GM23338 (cell line): ENCODE results near the gene RAB40C. TPM values are rescaled to one million over a fixed set of nuclear protein-coding genes. Genes with fewer than 3 reads are reported as not detected.

Experiments
- ATAC-seq: fragments of 200-7000 bp; cut with Tn5 transposase; 3 replicates; pipeline ENCODE4 v1.9.1; 2020
- DNase-seq: peaks from one replicate; pipeline ENCODE4 v3.0.0-alpha.2; 2015; ENCODE audit warnings: low spot score
- H2AFZ ChIP-seq: fragments of 200-600 bp; sonication (generic); 2 replicates; pipeline ENCODE4 v1.8.0; 2016; ENCODE audit warnings: antibody characterized with exemption, mild to moderate bottlenecking, moderate library complexity
- H3F3A ChIP-seq: fragments of 200-600 bp; sonication (generic); replicated peaks from 2 replicates; pipeline ENCODE4 v1.8.0; 2017; ENCODE audit warnings: antibody characterized with exemption, mixed run types, low read depth
- H3K27ac ChIP-seq: fragments of 200-600 bp; sonication (generic); 2 replicates; pipeline ENCODE4 v1.6.1; 2016; ENCODE audit warnings: low read depth
- H3K27me3 ChIP-seq: fragments of 200-600 bp; sonication (generic); 2 replicates; pipeline ENCODE4 v1.8.0; 2016; ENCODE audit warnings: mild to moderate bottlenecking, mixed run types, moderate library complexity; ENCODE audit not compliant: insufficient read depth
- H3K36me3 ChIP-seq: fragments of 200-600 bp; sonication (generic); 2 replicates; pipeline ENCODE4 v1.8.0; 2016; ENCODE audit warnings: mild to moderate bottlenecking; ENCODE audit not compliant: insufficient read depth
- H3K4me1 ChIP-seq: fragments of 200-600 bp; sonication (generic); 2 replicates; pipeline ENCODE4 v1.8.0; 2016; ENCODE audit warnings: mild to moderate bottlenecking, moderate library complexity; ENCODE audit not compliant: insufficient read depth
- H3K4me2 ChIP-seq: fragments of 200-600 bp; sonication (generic); 2 replicates; pipeline ENCODE4 v1.7.1; 2017; ENCODE audit warnings: mixed run types
- H3K4me3 ChIP-seq: fragments of 200-600 bp; sonication (generic); 2 replicates; pipeline ENCODE4 v1.6.1; 2016; ENCODE audit warnings: mixed run types
- H3K79me2 ChIP-seq: fragments of 200-600 bp; sonication (generic); replicated peaks from 2 replicates; pipeline ENCODE4 v1.8.0; 2017; ENCODE audit warnings: mild to moderate bottlenecking; ENCODE audit not compliant: insufficient read depth
- H3K9me2 ChIP-seq: fragments of 200-600 bp; sonication (generic); 2 replicates; pipeline ENCODE4 v1.8.0; 2017; ENCODE audit not compliant: insufficient read depth
- H4K20me1 ChIP-seq: fragments of 200-600 bp; sonication (generic); replicated peaks from 2 replicates; pipeline ENCODE4 v1.8.0; 2017; ENCODE audit warnings: mild to moderate bottlenecking; ENCODE audit not compliant: insufficient read depth
- H3K27ac Mint-ChIP-seq: 2 replicates; pipeline ENCODE4 v1.8.0; 2020; ENCODE audit warnings: inconsistent platforms, mild to moderate bottlenecking, moderate library complexity, mixed read lengths
- H3K27me3 Mint-ChIP-seq: 3 replicates; pipeline ENCODE4 v1.8.0; 2022; ENCODE audit warnings: low read depth, mild to moderate bottlenecking, moderate library complexity, mixed read lengths, inconsistent platforms; ENCODE audit not compliant: insufficient read depth, poor library complexity
- H3K36me3 Mint-ChIP-seq: 3 replicates; pipeline ENCODE4 v1.8.0; 2021; ENCODE audit warnings: low read depth, mild to moderate bottlenecking, inconsistent platforms, moderate library complexity, mixed read lengths
- H3K4me1 Mint-ChIP-seq: 3 replicates; pipeline ENCODE4 v1.8.0; 2020; ENCODE audit warnings: mild to moderate bottlenecking, inconsistent platforms, mixed read lengths
- H3K4me3 Mint-ChIP-seq: 3 replicates; pipeline ENCODE4 v1.8.0; 2021; ENCODE audit warnings: moderate library complexity, mild to moderate bottlenecking, inconsistent platforms, mixed read lengths
- H3K9me3 Mint-ChIP-seq: 3 replicates; pipeline ENCODE4 v1.8.0; 2020; ENCODE audit warnings: moderate library complexity, mild to moderate bottlenecking, inconsistent platforms, mixed read lengths
- CREB1 ChIP-seq: fragments of 250-450 bp; sonication (Bioruptor Pico); IDR thresholded peaks from 2 replicates; pipeline ENCODE4 v1.5.0; 2020; ENCODE audit warnings: low read depth, mild to moderate bottlenecking, moderate library complexity
- EZH2 ChIP-seq: fragments of 200-600 bp; sonication (generic); IDR thresholded peaks from one replicate; pipeline ENCODE4 v1.8.0; 2017; ENCODE audit warnings: antibody characterized with exemption, mild to moderate bottlenecking, low read depth; ENCODE audit not compliant: unreplicated experiment
- EZH2phosphoT487 ChIP-seq: fragments of 200-600 bp; sonication (generic); IDR thresholded peaks from one replicate; pipeline ENCODE4 v1.8.1; 2018; ENCODE audit warnings: antibody characterized with exemption; ENCODE audit not compliant: unreplicated experiment
- JUNB ChIP-seq: IDR thresholded peaks from one replicate; pipeline ENCODE4 v1.6.1; 2016; ENCODE audit warnings: antibody characterized with exemption; ENCODE audit not compliant: unreplicated experiment
- NANOG ChIP-seq: IDR thresholded peaks from 2 replicates; pipeline ENCODE4 v1.6.1; 2016; ENCODE audit warnings: antibody characterized with exemption, borderline replicate concordance
- POLR2AphosphoS5 ChIP-seq: IDR thresholded peaks from 2 replicates; pipeline ENCODE4 v1.6.1; 2016; ENCODE audit warnings: antibody characterized with exemption, low read depth
- STAT1 ChIP-seq: IDR thresholded peaks from one replicate; pipeline ENCODE4 v1.6.1; 2016; ENCODE audit warnings: antibody characterized with exemption; ENCODE audit not compliant: unreplicated experiment
- ZNF114 ChIP-seq: fragments of 250-450 bp; sonication (Bioruptor Pico); IDR thresholded peaks from 2 replicates; pipeline ENCODE4 v1.5.0; 2020; ENCODE audit warnings: mild to moderate bottlenecking, moderate library complexity
- ZNF331 ChIP-seq: fragments of 250-450 bp; sonication (Bioruptor Pico); IDR thresholded peaks from 2 replicates; pipeline ENCODE4 v1.5.0; 2020; ENCODE audit warnings: low read depth, mild to moderate bottlenecking, moderate library complexity
- polyA plus RNA-seq: library from polyadenylated mRNA; unstranded; fragments of >200 nt; fragmentation: Nextera tagmentation; extraction: Ambion mirVana; gene quantifications from 2 replicates; pipeline ENCODE4 v1.2.1, GENCODE V29; 2016
- total RNA-seq: library from RNA; depleted of rRNA; stranded (reverse); fragments of >200 nt; shearing (Covaris generic); gene quantifications from 2 replicates; pipeline ENCODE4 v1.2.3, GENCODE V29; 2014
- TF ChIP-seq, protein P1 (sequence below), 2 experiments: fragments of 200-600 bp in 1 of 2; sonication (generic) in 1 of 2; conservative IDR thresholded peaks; 2 replicates each; pipeline versions ENCODE4 v1.5.1 to v1.6.1; 2016 to 2017; ENCODE audit warnings: antibody characterized with exemption in 2 of 2, low read depth in 2 of 2, mild to moderate bottlenecking in 2 of 2, moderate library complexity in 1 of 2
- TF ChIP-seq, protein P2 (sequence below): fragments of 250-450 bp; sonication (Bioruptor Pico); IDR thresholded peaks from 2 replicates; pipeline ENCODE4 v1.5.0; 2020; ENCODE audit warnings: mild to moderate bottlenecking, moderate library complexity

The RAB40C gene
- total and polyA plus RNA-seq, 2 experiments from 2014 or later, result 11.2 to 24.6 TPM

- peaks cover 11% of the 10 kb centered on the region; the same call in 1 of the 2 replicates for H3K36me3 ChIP-seq
- ATAC-seq (peak; percentile 93), DNase-seq (peak; percentile 97)
- H3K9me3 Mint-ChIP-seq, result no peaks in the 10 kb centered on the region; the same call in 2 of the 3 replicates
- H3K4me3 Mint-ChIP-seq, result peak within 1 kb of the TSS; percentile 71
- H3K79me2 ChIP-seq, result peaks cover 16% of the 10 kb centered on the region
- H3K4me2 ChIP-seq, result peak within 1 kb of the TSS; percentile 88
- no peaks in the 10 kb centered on the region for H3K27me3 ChIP-seq
- peaks cover 3% of the 10 kb centered on the region for H4K20me1 ChIP-seq
- H2AFZ ChIP-seq, result no peak within 1 kb of the TSS
- H3K36me3 Mint-ChIP-seq, result peaks cover 26% of the 10 kb centered on the region
- H3K4me1 Mint-ChIP-seq, result no peaks in the 10 kb centered on the region
- no peaks in the 10 kb centered on the region for H3K4me1 ChIP-seq
- TF ChIP-seq CREB1 (CRISPR knock-in tag), result peak; percentile 73
- TF ChIP-seq EZH2phosphoT487, result no peak
- no peak for TF ChIP-seq STAT1
- TF ChIP-seq JUNB, result no peak
- TF ChIP-seq, protein P1, sequence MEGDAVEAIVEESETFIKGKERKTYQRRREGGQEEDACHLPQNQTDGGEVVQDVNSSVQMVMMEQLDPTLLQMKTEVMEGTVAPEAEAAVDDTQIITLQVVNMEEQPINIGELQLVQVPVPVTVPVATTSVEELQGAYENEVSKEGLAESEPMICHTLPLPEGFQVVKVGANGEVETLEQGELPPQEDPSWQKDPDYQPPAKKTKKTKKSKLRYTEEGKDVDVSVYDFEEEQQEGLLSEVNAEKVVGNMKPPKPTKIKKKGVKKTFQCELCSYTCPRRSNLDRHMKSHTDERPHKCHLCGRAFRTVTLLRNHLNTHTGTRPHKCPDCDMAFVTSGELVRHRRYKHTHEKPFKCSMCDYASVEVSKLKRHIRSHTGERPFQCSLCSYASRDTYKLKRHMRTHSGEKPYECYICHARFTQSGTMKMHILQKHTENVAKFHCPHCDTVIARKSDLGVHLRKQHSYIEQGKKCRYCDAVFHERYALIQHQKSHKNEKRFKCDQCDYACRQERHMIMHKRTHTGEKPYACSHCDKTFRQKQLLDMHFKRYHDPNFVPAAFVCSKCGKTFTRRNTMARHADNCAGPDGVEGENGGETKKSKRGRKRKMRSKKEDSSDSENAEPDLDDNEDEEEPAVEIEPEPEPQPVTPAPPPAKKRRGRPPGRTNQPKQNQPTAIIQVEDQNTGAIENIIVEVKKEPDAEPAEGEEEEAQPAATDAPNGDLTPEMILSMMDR (conservative IDR thresholded peaks at IDR 0.05; ENCODE audit: low read depth in 2 of 2), result peak; percentile 69 to 83
- peak; percentile 80 for TF ChIP-seq POLR2AphosphoS5
- TF ChIP-seq EZH2, result no peak
- no peak for TF ChIP-seq ZNF114 (CRISPR knock-in tag)
- no peak for TF ChIP-seq ZNF331 (CRISPR knock-in tag)
- TF ChIP-seq NANOG, result no peak
- H3K4me3 ChIP-seq, result peak within 1 kb of the TSS; percentile 91
- H3F3A ChIP-seq, result peaks cover 7% of the 10 kb centered on the region; the same call in 1 of the 2 replicates
- 0 out of 2 replicates have a peak within 1 kb of the TSS, but pooled peaks have one; percentile 45 for H3K27ac ChIP-seq
- no peaks in the 10 kb centered on the region for H3K9me2 ChIP-seq
- H3K27me3 Mint-ChIP-seq, result peaks cover 2% of the 10 kb centered on the region
- H3K27ac Mint-ChIP-seq, result no peak within 1 kb of the TSS; the same call in 1 of the 2 replicates
These were observed 78.1 kb downstream of the RAB40C start, which contains the start of gene RHOT2 for GRCh38 chr16:667780-668518. RHOT2 (plus strand) TSS chr16:668132; CDS start chr16:668200, 68 bp downstream.

GRCh38 chr16:668519-669171, 78.8 kb downstream of the RAB40C start:
- Mint-ChIP-seq H3K27ac (no peak overlapping the region), H3K27me3 (peaks cover 2% of the 10 kb centered on the region), H3K9me3 (no peaks in the 10 kb centered on the region; the same call in 2 of the 3 replicates), H3K36me3 (peaks cover 24% of the 10 kb centered on the region), H3K4me1 (no peaks in the 10 kb centered on the region), H3K4me3 (peak overlapping the region; percentile 71)
- no peaks in the 10 kb centered on the region for H3K27me3 ChIP-seq
- no peaks in the 10 kb centered on the region for H3K9me2 ChIP-seq
- peak overlapping the region; percentile 91 for H3K4me3 ChIP-seq
- H3K4me1 ChIP-seq, result no peaks in the 10 kb centered on the region
- peaks cover 3% of the 10 kb centered on the region for H4K20me1 ChIP-seq
- peaks cover 16% of the 10 kb centered on the region for H3K79me2 ChIP-seq
- H3K36me3 ChIP-seq, result peaks cover 11% of the 10 kb centered on the region; the same call in 1 of the 2 replicates
- ATAC-seq (peak; percentile 12), DNase-seq (no peak)
- no peak overlapping the region for H3K27ac ChIP-seq
- H2AFZ ChIP-seq, result no peak overlapping the region
- peak overlapping the region; percentile 88 for H3K4me2 ChIP-seq
- peaks cover 9% of the 10 kb centered on the region; the same call in 1 of the 2 replicates for H3F3A ChIP-seq
- TF ChIP-seq ZNF114 (CRISPR knock-in tag), result no peak
- TF ChIP-seq POLR2AphosphoS5, result no peak
- no peak for TF ChIP-seq EZH2phosphoT487
- TF ChIP-seq EZH2, result no peak
- TF ChIP-seq, protein P2, sequence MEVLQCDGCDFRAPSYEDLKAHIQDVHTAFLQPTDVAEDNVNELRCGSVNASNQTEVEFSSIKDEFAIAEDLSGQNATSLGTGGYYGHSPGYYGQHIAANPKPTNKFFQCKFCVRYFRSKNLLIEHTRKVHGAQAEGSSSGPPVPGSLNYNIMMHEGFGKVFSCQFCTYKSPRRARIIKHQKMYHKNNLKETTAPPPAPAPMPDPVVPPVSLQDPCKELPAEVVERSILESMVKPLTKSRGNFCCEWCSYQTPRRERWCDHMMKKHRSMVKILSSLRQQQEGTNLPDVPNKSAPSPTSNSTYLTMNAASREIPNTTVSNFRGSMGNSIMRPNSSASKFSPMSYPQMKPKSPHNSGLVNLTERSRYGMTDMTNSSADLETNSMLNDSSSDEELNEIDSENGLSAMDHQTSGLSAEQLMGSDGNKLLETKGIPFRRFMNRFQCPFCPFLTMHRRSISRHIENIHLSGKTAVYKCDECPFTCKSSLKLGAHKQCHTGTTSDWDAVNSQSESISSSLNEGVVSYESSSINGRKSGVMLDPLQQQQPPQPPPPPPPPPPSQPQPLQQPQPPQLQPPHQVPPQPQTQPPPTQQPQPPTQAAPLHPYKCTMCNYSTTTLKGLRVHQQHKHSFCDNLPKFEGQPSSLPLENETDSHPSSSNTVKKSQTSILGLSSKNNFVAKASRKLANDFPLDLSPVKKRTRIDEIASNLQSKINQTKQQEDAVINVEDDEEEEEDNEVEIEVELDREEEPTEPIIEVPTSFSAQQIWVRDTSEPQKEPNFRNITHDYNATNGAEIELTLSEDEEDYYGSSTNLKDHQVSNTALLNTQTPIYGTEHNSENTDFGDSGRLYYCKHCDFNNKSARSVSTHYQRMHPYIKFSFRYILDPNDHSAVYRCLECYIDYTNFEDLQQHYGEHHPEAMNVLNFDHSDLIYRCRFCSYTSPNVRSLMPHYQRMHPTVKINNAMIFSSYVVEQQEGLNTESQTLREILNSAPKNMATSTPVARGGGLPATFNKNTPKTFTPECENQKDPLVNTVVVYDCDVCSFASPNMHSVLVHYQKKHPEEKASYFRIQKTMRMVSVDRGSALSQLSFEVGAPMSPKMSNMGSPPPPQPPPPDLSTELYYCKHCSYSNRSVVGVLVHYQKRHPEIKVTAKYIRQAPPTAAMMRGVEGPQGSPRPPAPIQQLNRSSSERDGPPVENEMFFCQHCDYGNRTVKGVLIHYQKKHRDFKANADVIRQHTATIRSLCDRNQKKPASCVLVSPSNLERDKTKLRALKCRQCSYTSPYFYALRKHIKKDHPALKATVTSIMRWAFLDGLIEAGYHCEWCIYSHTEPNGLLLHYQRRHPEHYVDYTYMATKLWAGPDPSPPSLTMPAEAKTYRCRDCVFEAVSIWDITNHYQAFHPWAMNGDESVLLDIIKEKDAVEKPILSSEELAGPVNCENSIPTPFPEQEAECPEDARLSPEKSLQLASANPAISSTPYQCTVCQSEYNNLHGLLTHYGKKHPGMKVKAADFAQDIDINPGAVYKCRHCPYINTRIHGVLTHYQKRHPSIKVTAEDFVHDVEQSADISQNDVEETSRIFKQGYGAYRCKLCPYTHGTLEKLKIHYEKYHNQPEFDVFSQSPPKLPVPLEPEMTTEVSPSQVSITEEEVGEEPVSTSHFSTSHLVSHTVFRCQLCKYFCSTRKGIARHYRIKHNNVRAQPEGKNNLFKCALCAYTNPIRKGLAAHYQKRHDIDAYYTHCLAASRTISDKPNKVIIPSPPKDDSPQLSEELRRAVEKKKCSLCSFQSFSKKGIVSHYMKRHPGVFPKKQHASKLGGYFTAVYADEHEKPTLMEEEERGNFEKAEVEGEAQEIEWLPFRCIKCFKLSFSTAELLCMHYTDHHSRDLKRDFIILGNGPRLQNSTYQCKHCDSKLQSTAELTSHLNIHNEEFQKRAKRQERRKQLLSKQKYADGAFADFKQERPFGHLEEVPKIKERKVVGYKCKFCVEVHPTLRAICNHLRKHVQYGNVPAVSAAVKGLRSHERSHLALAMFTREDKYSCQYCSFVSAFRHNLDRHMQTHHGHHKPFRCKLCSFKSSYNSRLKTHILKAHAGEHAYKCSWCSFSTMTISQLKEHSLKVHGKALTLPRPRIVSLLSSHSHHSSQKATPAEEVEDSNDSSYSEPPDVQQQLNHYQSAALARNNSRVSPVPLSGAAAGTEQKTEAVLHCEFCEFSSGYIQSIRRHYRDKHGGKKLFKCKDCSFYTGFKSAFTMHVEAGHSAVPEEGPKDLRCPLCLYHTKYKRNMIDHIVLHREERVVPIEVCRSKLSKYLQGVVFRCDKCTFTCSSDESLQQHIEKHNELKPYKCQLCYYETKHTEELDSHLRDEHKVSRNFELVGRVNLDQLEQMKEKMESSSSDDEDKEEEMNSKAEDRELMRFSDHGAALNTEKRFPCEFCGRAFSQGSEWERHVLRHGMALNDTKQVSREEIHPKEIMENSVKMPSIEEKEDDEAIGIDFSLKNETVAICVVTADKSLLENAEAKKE (CRISPR knock-in tag), result no peak
- TF ChIP-seq NANOG, result no peak
- no peak for TF ChIP-seq ZNF331 (CRISPR knock-in tag)
